Panc1 (cell line): ENCODE results near the gene NFATC1. TPM values are rescaled to one million over a fixed set of nuclear protein-coding genes. Genes with fewer than 3 reads are reported as not detected.

Source experiments
- ATAC-seq: fragments of 200-7000 bp; cut with Tn5 transposase; 2 replicates; pipeline ENCODE4 v1.9.1; 2020; ENCODE audit warnings: mild to moderate bottlenecking, moderate library complexity
- BruUV-seq: library from RNA; stranded (reverse); fragments of 400-500 nt; replicated peaks from 2 replicates; lab custom pipeline; 2021; lab: Mats Ljungman, UMichigan
- CTCF ChIA-PET: fragments of 300-600 bp; sonication (Branson Sonifier 250); formaldehyde crosslinking; loops from one replicate; lab custom pipeline; 2022; ENCODE audit warnings: antibody characterized with exemption; lab: Charles Lee
- POLR2A ChIA-PET: fragments of 300-600 bp; sonication (Branson Sonifier 250); formaldehyde crosslinking; loops from one replicate; lab custom pipeline; 2022; ENCODE audit warnings: antibody characterized with exemption; lab: Charles Lee
- DNase-seq: peaks from one replicate; pipeline ENCODE4 v3.0.0-alpha.2; 2010; ENCODE audit warnings: low read depth, low spot score
- H3K27ac ChIP-seq: 2 replicates; pipeline ENCODE4 v1.5.1; 2011; ENCODE audit warnings: mild to moderate bottlenecking, low read length, inconsistent platforms
- H3K27me3 ChIP-seq: fragments of 200-500 bp; sonication (Bioruptor generic); 2 replicates; pipeline ENCODE4 v1.6.0; 2014; ENCODE audit warnings: low read length, inconsistent platforms; ENCODE audit not compliant: control insufficient read depth, insufficient read depth
- H3K36me3 ChIP-seq: fragments of 200-500 bp; sonication (Bioruptor generic); 2 replicates; pipeline ENCODE4 v1.5.1; 2014; ENCODE audit warnings: inconsistent platforms, mild to moderate bottlenecking, low read length, moderate library complexity; ENCODE audit not compliant: control insufficient read depth, insufficient read depth
- H3K4me1 ChIP-seq: 2 replicates; pipeline ENCODE4 v1.5.1; 2011; ENCODE audit warnings: inconsistent platforms, mild to moderate bottlenecking, low read length, moderate library complexity; ENCODE audit not compliant: control insufficient read depth, insufficient read depth
- H3K4me3 ChIP-seq, 2 experiments: 2 replicates each; pipeline ENCODE4 v1.5.1; 2011 to 2012; ENCODE audit warnings: low read depth in 2 of 2, low read length in 2 of 2, mild to moderate bottlenecking in 2 of 2, inconsistent platforms in 1 of 2, moderate library complexity in 1 of 2
- H3K9me3 ChIP-seq: fragments of 200-500 bp; sonication (Bioruptor generic); 2 replicates; pipeline ENCODE4 v1.5.1; 2014; ENCODE audit warnings: low read depth, mild to moderate bottlenecking, inconsistent platforms, low read length, moderate library complexity; ENCODE audit not compliant: control insufficient read depth, insufficient read depth
- CTCF ChIP-seq: fragments of 450-650 bp; IDR thresholded peaks from 2 replicates; pipeline ENCODE4 v1.5.1; 2017; ENCODE audit warnings: mild to moderate bottlenecking
- POLR2AphosphoS5 ChIP-seq: IDR thresholded peaks from 2 replicates; pipeline ENCODE4 v1.6.1; 2012; ENCODE audit warnings: mild to moderate bottlenecking, low read depth, low read length, moderate library complexity
- REST ChIP-seq, 2 experiments: IDR thresholded peaks; 2 replicates each; pipeline ENCODE4 v1.6.1; 2011 to 2012; ENCODE audit warnings: low read depth in 2 of 2, control low read depth in 1 of 2, low read length in 1 of 2, mild to moderate bottlenecking in 1 of 2, moderate library complexity in 1 of 2; ENCODE audit not compliant: insufficient read depth in 1 of 2
- SIN3A ChIP-seq: IDR thresholded peaks from 2 replicates; pipeline ENCODE4 v1.6.1; 2012; ENCODE audit warnings: low read depth, mild to moderate bottlenecking, low read length, moderate library complexity, borderline replicate concordance; ENCODE audit not compliant: insufficient read depth
- TCF7L2 ChIP-seq: IDR thresholded peaks from 2 replicates; pipeline ENCODE4 v1.6.1; 2011; ENCODE audit warnings: mild to moderate bottlenecking, low read depth, low read length, inconsistent platforms
- in situ Hi-C: cut with HindIII; loops from 2 replicates; pipeline ENCODE4 v1.10.0; 2016; ENCODE audit warnings: low sequenced_read_pairs, low pct_unique_long_range_greater_than_20kb
- intact Hi-C: fragments of 100-400 bp; cut with micrococcal nuclease; formaldehyde crosslinking; loops from one replicate; pipeline ENCODE4 v1.10.0; 2022; ENCODE audit not compliant: unreplicated experiment
- total RNA-seq: library from RNA; stranded (reverse); gene quantifications from one replicate; pipeline ENCODE4 v1.2.1, GENCODE V29; 2021; ENCODE audit not compliant: unreplicated experiment

Gene NFATC1
- total RNA-seq, 1 experiment from 2014 or later: 30.8 TPM

GRCh38 chr18:79523736-79524180 lies 128.0 kb downstream of the NFATC1 start:
- ATAC-seq (no peak), DNase-seq (no peak)
- intact Hi-C loops (no loop called here), in situ Hi-C loops (no loop called here)
- no peaks in the 10 kb centered on the region for H3K36me3 ChIP-seq
- ChIA-PET POLR2A (interaction anchor here (0.6 kb wide), 1 partner anchor 25 kb away, joined by 3 read pairs; no protein-coding TSS in a partner anchor), CTCF (no interaction called here)
- H3K27ac ChIP-seq: no peak overlapping the region
- BruUV-seq: no TSS peak
- no peaks in the 10 kb centered on the region for H3K27me3 ChIP-seq
- TF ChIP-seq REST (IDR thresholded peaks at IDR 0.05; ENCODE audit: insufficient read depth in 1 of 2, low read depth in 2 of 2, low read length in 1 of 2) (no peak), SIN3A (no peak)
- H3K9me3 ChIP-seq: no peaks in the 10 kb centered on the region
- H3K4me1 ChIP-seq: no peaks in the 10 kb centered on the region
- no peak overlapping the region for H3K4me3 ChIP-seq

- no peak overlapping the region for H3K27ac ChIP-seq
- DNase-seq: no peak
- intact Hi-C loops (no loop called here), in situ Hi-C loops (no loop called here)
- no peaks in the 10 kb centered on the region for H3K27me3 ChIP-seq
- H3K4me1 ChIP-seq: no peaks in the 10 kb centered on the region
- no peak for TF ChIP-seq POLR2AphosphoS5
- no peak for TF ChIP-seq TCF7L2
- no peak for TF ChIP-seq SIN3A
- TF ChIP-seq REST (IDR thresholded peaks at IDR 0.05; ENCODE audit: insufficient read depth in 1 of 2, low read depth in 2 of 2, low read length in 1 of 2): no peak
- no peak for TF ChIP-seq CTCF
- 0 out of 2 replicates have a peak, but pooled peaks have one; percentile 21 for ATAC-seq
- CTCF ChIA-PET: no interaction called here
- no peaks in the 10 kb centered on the region for H3K36me3 ChIP-seq
- BruUV-seq: no TSS peak
- POLR2A ChIA-PET: interaction anchor here (0.6 kb wide), 1 partner anchor 26 kb away, joined by 3 read pairs; no protein-coding TSS in a partner anchor
- no peak overlapping the region for H3K4me3 ChIP-seq
- no peaks in the 10 kb centered on the region for H3K9me3 ChIP-seq
Measured at GRCh38 chr18:79524181-79525078, 128.7 kb downstream of the NFATC1 start.
